Activated CD4-positive, alpha-beta T cell treated with anti-CD3 and anti-CD28 coated beads, Interleukin-2, amount 50 U/mL, for 48 hours (primary cell): ENCODE measurements around the gene C6orf62.
"Not testable (repeated sequence)": the region's sequence is repeated elsewhere in the genome, so short reads cannot be mapped to it uniquely, and the experiment has no call there.

Experiments
- DNase-seq, 2 experiments: peaks; one replicate each; pipeline ENCODE4 v3.0.0-alpha.2; 2020

The C6orf62 gene

GRCh38 chr6:24742216-24742738 lies 23.3 kb upstream of the C6orf62 start:
- DNase-seq, result no peak

- no peak for DNase-seq
These were observed 21.9 kb upstream of the C6orf62 start for GRCh38 chr6:24740861-24741260.

GRCh38 chr6:24738741-24739140 lies 19.8 kb upstream of the C6orf62 start:
- DNase-seq, result no peak

- not testable (repeated sequence) for DNase-seq
These were observed 15.8 kb upstream of the C6orf62 start for GRCh38 chr6:24734710-24735109.

- no peak for DNase-seq
These were observed 15.2 kb upstream of the C6orf62 start for GRCh38 chr6:24734166-24734565.

- not testable (repeated sequence) for DNase-seq
These were observed 12.6 kb upstream of the C6orf62 start for GRCh38 chr6:24731456-24732134.

GRCh38 chr6:24730653-24731052 lies 11.7 kb upstream of the C6orf62 start:
- DNase-seq, result not testable (repeated sequence)

- DNase-seq, result no peak
These were observed 4.3 kb upstream of the C6orf62 start for GRCh38 chr6:24723270-24723669.

GRCh38 chr6:24721461-24722215 lies 2.7 kb upstream of the C6orf62 start:
- no peak for DNase-seq

- peak; percentile 100 for DNase-seq
These were observed 1.9 kb upstream of the C6orf62 start for GRCh38 chr6:24720604-24721460.

GRCh38 chr6:24720131-24720603 lies 1.2 kb upstream of the C6orf62 start:
- peak; percentile 74 to 79 for DNase-seq

- DNase-seq, result no peak
These were observed 367 bp downstream of the C6orf62 start for GRCh38 chr6:24718449-24719124.

- DNase-seq, result not testable (repeated sequence)
These were observed 2.3 kb downstream of the C6orf62 start for GRCh38 chr6:24716602-24717148.

GRCh38 chr6:24710519-24711303 lies 8.2 kb downstream of the C6orf62 start:
- DNase-seq, result no peak

- no peak for DNase-seq
These were observed 9.8 kb downstream of the C6orf62 start for GRCh38 chr6:24709014-24709711.

- DNase-seq, result no peak
These were observed 10.3 kb downstream of the C6orf62 start for GRCh38 chr6:24708612-24709011.

- no peak for DNase-seq
These were observed 14.5 kb downstream of the C6orf62 start for GRCh38 chr6:24704468-24704867.

- DNase-seq, result no peak
These were observed 16.2 kb downstream of the C6orf62 start for GRCh38 chr6:24702720-24703282.

- DNase-seq, result no peak
These were observed 19.2 kb downstream of the C6orf62 start for GRCh38 chr6:24699521-24700359.
